HG03175 (cell line): ENCODE measurements around the gene MYCBP2.
"Not testable (repeated sequence)": the region's sequence is repeated elsewhere in the genome, so short reads cannot be mapped to it uniquely, and the experiment has no call there.

ENCODE experiments used
- ATAC-seq: cut with Tn5 transposase; IDR thresholded peaks from one replicate; pipeline ENCODE4 v1.9.1; 2021; ENCODE audit warnings: mild to moderate bottlenecking, moderate library complexity; ENCODE audit not compliant: unreplicated experiment

MYCBP2 gene

DNA sequence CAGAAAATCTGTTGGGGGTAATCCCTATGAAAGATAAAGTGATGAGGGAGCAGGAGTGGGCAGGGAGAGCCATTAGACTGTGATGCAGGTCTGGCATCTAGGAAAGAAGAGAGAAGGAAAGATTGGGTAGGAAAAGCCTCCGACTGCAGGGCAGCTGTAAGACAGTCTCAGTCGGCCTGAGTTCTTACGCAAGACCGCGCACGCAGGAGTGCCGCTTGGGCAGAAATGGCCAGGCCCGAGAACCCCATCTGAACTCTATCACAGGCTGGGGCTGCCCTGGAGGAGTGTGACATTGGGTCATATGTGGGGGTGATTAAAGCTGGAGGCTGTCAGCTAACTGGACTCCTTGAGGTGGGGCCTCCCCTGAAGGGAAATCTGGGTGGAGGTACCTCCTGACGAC is 286.1 kb downstream of the MYCBP2 start:
- ATAC-seq, result no peak

- no peak for ATAC-seq
Observed at GRCh38 chr13:77040076-77040475, 286.8 kb downstream of the MYCBP2 start.

GRCh38 chr13:77038907-77039480 is 287.9 kb downstream of the MYCBP2 start:
- no peak for ATAC-seq

DNA sequence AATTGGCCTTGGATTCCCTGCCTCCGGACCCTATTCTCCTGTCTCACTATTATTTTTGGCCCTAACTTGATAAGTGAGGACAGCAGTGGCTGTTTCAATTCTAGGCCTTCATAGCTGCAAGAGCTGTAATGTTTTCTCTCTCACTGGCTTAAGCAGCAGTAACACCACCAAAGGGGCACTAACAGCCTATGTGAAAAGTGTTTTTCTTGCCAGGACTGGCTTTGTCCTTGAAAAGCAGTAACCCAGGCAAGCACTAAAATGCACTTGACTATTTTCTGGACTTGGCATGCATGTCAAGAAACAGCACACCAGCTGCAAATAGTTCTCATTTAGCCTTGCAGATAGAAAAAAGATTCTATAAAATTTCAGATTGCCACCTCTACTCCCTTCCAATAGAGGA is 290.6 kb downstream of the MYCBP2 start:
- ATAC-seq, result no peak

GRCh38 chr13:77034881-77035280 is 292.0 kb downstream of the MYCBP2 start:
- no peak for ATAC-seq

DNA sequence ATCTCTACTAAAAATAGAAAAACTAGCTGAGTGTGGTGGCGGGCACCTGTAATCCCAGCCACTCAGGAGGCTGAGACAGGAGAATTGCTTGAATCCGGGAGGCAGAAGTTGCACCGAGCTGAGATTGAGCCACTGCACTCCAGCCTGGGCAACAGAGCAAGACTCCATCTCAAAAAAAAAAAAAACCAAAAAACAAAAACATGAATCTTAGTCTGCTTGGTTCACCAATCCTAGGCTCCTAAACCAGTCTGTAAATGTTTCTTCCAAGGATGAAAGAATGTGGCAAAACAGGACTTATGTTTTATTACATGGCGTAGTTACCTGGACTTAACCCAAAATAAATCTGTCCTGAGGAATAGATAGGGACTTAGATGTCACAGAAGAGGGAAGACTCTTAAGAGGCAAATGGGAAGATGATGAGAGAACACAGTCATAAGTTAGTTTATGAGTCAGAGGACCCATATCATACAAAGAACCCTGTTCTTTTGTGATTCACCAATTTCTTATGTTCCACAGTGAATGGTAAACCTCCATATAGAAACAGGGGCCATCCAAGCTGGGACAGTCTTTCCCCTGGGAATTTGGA is 293.1 kb downstream of the MYCBP2 start:
- no peak for ATAC-seq

DNA sequence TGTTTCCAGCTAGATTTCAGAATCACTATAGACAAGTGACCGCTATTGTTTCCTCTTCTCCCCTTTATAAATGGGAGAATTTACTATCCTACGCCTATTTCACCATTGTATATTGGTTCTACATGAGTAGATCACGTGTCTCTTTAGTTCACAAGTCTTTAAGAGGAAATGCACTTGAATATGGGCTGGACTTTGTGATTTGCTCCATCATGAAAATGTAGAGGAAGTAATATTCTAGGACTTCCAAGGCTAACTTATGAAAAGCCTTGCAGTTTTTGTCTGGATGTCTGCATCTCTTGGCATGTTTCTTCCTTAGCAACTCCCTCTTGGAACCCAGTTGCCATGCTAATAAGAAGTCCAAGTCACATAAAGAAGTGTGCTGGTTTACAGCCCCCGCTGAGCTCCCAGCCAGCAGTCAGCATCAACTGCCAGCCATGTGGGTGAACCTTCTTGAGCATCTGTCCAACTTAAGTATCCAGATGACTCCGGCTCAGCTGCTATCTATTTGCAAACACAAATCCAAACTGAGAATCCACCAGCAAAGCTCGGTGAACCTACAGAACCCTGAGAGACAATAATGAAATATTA is 295.1 kb downstream of the MYCBP2 start:
- ATAC-seq, result no peak

DNA sequence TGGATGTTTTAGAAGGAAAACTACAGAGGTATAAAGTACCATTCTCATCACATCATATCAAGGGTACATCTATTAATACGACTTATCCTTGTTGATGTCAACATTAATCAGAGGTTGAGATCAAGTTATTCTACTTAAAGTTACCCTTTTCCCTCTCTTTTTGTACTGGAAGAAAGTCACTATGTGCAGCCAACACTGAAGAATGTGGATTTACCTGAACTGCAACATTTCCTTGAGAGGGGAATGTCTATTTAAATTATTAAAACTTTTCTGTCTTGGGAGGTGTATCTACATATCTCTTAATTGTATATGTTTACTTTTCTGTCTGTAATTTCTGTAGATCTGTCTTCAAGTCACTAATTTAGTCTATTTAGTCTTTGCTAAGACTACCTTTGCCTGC is 297.5 kb downstream of the MYCBP2 start:
- ATAC-seq, result no peak

GRCh38 chr13:77028202-77028601 is 298.7 kb downstream of the MYCBP2 start:
- no peak for ATAC-seq

GRCh38 chr13:77026861-77027621 is 299.9 kb downstream of the MYCBP2 start, which contains the start of gene FBXL3:
Gene FBXL3 (minus strand): TSS chr13:77027159. CDS start chr13:77021860, 5,299 bp downstream.
- ATAC-seq, result peak; percentile 55

- ATAC-seq, result peak; percentile 52
Observed at GRCh38 chr13:77026255-77026860, 300.5 kb downstream of the MYCBP2 start.

- no peak for ATAC-seq
Observed at GRCh38 chr13:77022341-77022740, 304.6 kb downstream of the MYCBP2 start.

- ATAC-seq, result no peak
Observed at GRCh38 chr13:77019756-77020155, 307.1 kb downstream of the MYCBP2 start.

- ATAC-seq, result no peak
Observed at GRCh38 chr13:77016888-77017623, 309.8 kb downstream of the MYCBP2 start.

- no peak for ATAC-seq
Observed at GRCh38 chr13:77016251-77016812, 310.6 kb downstream of the MYCBP2 start.

DNA sequence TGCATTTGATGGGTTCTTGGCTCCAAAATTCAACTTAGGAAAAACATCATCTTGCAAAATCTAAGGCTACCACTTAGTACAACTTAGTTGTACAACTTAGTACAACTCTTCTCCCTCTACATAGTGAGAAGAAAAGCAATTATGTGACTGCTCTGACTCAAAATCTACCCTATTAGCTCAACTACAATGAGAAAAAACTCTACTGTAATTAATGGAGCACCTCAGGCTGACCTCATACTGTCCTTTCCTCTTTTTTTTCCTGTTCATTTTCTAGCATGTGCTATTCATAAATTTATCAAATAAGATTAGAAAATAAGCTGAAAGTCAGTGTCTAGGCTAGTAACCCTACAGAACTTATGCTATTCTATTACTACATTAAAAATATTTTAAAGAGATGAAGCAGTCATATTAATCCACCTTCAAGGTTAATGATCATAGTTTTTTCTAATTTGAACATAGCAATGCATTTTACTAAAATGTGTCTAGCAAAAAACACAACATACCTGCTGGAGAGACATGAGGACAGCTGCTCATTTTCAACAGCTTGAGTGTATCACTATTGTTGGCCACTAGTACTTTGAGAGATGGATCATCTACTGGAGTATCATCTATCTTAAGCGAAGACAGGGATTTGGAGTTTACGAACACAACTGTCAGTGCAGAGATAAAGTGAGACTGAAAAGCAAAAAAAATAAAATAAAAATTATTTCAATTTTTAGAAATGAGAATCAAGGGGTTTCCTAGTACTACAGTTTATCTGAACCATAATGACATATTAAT is 311.8 kb downstream of the MYCBP2 start:
- ATAC-seq, result no peak

DNA sequence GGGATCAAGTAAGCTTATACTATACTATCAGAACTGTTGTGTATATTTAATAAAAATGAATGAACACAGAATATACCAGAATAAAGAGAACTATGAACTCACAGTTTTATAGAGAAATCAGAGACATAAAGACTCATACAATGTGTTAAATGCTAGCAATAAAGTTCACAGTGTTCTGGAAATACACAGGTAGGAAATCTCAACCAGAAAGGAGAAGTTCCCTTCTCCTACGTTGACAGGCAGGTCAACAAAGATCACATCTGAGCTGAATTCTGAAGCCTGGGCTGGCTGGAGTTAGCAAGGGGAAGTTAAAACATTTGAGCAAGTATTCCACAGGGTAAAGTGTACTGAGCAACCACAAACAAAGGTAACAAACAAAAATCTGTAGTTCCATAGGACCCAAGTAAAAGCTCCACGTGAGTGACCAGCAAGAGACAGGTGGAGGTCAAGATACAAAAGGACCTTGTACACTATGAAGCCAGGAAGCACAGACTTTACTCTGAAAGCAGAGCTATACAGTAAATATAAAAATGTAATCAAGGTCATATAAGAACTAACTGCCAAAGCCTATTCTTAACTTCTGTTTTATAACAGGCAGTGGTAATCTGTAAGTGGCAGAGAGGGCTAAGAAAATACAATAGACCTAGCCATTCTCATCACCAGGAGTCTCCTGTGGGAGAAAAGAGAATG is 312.9 kb downstream of the MYCBP2 start:
- no peak for ATAC-seq

- ATAC-seq, result not testable (repeated sequence)
Observed at GRCh38 chr13:77009719-77010118, 317.2 kb downstream of the MYCBP2 start.

GRCh38 chr13:77009011-77009410 is 317.9 kb downstream of the MYCBP2 start:
- peak; percentile 61 for ATAC-seq
